GM18499 (cell line): ENCODE measurements around the gene MACROD2.
A peak's percentile ranks its signal among the peaks of the same experiment; 100 is the strongest.

Experiments used
- ATAC-seq: cut with Tn5 transposase; IDR thresholded peaks from one replicate; pipeline ENCODE4 v1.9.1; 2021; ENCODE audit warnings: moderate number of reproducible peaks; ENCODE audit not compliant: insufficient read depth, unreplicated experiment

Gene MACROD2

DNA sequence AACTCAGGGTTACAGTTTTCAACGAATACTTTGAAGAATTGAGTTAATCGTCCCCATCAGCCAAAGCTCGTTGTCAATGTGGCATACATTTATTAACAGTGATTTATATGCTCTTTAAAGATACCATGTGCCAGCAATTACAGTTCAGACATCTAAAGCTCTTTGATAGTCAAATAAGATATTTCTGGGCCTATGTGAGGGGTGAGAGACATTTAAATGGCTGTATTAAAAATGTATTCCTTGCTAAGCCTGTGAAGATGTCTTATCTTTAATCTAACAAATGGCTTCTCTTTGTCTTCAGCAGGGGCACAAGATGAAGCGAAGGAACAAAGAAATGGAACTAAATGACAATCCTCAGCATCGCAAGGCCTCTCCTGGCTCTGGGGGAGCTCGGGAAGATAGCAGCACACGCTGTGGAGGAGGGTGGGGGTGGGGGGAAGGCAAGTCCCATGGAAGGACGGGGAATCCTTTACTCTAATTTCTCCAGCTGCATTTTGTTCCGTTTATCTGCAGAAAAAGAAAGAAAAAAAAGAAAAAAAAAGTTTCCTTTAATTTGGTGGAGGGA lies 2054.3 kb downstream of the MACROD2 start:
- no peak for ATAC-seq

DNA sequence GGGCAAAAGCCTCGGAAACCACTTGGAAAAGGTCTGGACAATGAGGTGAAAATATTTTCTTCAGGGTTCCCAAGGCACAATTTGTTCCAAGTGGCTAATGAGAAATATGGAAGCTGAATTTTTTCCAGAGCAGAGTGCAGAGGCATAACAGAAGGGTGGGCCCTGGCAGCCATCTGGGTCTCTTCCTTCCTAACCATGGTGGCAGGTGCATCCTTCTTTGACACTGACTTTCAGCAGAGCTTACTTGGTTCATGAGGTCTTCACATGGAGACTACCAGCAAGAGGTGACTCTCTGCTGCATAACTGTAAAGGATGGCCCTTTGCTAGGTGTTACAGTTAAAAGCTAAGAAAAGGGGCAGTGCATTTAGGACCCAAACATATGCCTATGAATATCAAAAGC lies 2055.1 kb downstream of the MACROD2 start:
- ATAC-seq = no peak

DNA sequence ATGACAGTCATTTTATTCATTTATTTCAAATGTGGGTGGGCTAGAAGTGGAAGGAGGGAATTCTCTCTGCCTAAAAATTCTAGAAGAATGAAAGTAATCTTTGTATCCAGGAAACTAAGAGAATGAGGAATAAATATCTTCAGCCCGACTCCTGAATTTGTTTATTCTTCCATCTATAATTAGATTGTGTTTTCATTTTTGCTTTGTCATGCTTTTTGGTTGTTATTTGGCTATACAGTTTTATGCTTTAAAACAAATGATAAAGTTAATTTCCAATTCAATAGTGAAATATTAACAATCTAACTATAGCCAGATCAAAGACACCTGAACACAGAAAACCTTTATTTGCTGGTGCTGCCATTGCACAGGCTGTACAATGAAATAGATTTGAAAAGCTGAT lies 2056.7 kb downstream of the MACROD2 start:
- ATAC-seq = no peak

DNA sequence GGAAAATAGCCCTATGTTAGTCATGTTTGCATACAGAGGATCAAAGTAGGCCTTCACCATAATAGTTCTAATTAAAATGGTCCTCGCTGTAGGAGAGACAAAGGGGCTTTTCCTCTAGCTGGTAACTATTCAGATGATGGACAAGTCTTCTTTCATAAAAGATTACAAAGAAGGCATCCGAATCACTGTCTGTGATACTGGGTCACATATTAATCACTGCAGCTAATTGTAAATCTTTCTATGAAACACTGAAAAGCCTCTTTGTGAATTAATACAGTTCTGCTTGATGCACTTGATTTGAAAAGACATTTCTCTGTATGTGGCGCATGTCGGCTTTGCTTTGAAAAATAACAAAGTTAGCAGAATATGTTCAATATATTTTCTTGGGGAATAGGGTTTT lies 2057.1 kb downstream of the MACROD2 start:
- no peak for ATAC-seq

DNA sequence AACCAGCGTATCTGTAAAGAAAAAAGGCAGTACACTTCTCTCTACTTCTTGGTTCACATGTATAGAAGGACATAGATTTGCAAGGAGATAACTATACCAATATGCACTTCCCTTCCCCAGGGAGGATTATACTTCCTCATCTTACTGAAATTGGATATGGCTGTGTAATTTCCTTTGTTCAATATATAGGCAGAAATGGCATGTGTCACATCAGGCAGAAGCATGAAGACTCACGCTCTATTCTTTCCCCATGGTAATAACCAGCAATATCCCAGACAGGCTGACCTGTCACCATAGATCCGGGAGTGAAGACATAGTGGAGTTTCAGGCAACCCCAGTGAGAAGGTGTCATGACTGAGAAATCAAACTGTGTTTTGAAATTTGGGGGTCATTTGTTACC lies 2059.7 kb downstream of the MACROD2 start:
- ATAC-seq = no peak

DNA sequence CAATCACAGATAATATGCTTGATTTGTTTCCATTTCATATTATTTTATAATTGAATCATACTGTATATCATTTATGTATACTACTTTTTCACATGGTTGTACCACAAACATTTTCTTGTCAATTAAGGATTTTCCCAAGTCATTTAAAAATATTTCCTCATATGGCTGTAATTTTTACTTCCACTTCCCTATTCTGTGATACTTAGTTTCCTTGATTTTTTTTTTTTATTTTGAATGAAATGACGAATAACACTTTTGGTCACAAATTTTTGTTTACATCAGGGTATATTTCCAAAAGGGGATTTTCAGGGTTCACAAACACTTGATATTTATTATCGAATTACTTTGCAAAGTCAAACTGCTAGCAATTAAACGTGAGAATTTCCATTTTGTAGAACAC lies 2062.3 kb downstream of the MACROD2 start:
- no peak for ATAC-seq

DNA sequence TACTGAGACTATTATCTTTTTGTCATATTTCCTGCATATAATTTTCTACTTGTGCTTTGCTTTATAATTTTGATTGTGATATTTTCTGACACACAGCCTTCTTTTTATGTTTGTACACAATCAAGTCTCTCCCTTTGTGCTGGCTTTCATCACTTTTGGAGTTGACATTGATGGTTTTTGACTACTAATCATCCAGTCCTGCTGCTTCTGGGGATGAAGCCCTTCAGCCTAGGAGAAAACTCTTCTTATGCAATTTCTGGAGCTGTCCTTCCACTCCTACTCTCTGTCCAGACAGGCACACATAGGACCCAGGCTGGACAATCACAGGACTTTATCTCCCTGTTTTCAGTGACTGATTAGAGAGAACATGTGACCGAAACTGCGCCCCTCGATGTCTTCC lies 2063.0 kb downstream of the MACROD2 start:
- no peak for ATAC-seq

DNA sequence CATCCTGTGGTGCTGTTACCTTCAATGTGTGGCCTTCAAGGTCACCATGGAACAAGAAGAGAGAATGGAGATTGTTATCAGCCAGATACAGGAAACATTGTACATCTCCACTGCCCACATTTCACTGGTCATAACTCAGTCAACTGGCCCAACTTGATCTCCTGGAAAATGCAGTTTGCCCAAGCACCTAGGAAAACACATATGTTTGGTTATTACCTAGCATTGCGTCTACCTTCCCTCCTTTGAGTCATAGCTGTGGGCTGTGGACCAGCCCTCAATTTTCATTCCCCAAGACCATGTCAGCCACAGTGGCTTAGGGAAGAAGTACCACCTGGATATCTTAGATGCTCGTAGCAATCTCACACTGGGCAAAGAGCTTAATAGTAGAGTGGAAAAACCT lies 2064.5 kb downstream of the MACROD2 start:
- no peak for ATAC-seq

DNA sequence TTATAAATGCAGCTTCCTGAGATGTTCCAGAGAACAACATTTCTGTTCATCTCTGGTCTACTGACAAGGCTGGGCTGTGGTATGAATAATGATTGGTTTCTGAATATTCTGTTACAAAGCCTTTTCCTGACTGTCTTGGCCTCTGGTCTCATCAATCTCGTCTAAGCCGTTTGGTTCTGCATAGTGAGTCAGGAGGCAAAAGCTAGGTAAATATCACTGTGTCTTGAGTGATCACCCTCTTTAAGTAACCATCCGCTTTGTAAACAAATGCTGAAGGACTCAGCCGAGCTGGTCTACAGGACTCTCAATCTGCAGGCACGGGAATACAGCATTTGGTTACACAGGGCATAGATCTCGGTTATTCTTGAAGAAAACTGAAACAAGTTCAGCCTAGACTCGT lies 2066.0 kb downstream of the MACROD2 start:
- no peak for ATAC-seq

DNA sequence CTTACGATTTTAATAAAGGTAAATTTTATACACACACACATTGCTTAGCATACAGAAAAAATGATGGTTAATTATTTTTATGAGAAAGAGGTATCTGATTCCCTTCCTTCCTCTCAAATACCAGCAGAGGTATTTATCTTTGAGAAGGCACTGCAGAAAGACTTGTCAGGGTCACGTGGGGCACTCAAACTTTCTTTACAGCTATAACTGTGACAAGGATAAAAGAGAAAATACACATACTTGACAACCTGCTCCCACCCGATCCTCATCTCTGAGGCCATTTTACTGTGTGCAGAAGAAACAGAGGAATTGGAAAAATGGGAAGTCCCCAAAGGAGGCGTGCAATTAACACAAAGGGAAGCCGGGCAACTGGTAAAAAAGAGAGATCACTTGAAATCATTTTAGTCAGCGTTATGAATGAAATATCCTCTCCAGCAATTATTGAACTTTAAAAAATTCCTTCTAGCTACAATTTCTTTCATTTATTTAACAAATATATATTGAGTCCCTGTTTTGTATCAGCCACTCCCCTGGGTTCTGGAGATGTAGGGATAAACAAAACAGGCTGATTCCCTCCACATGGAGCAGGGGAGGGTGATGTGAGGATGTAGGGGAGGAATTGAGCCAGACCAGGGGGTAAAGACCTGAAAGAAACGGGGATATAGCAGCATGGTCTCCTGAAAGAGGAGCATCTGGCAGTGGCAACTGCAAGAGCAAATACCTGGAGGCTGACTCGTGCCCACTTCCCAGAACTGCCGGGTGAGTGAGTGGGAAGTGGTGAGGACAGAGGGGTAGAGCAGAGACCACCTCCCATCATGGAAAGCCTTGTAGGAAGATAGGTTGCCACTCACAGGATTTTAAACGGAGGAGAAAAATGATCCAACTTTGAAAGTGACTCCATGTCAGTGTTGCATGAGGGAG lies 2067.6 kb downstream of the MACROD2 start:
- no peak for ATAC-seq

DNA sequence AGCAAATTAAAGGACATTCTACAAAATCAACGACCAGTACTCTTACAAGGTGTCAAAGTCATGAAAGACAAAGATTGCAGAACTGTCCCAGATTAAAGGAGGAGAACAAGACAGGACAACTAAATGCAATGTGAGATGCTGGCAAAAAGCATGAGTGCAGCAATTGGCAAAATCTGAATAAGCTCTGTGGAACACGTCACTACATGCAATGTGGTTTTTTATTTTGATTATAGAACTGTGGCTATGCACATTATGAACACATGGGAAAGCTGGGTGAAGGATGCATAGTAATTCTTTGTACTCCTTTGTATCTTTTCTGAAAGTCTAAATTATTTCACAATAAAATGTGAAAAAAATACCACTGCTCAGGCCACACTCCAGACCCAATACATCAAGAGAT lies 2068.6 kb downstream of the MACROD2 start:
- no peak for ATAC-seq

DNA sequence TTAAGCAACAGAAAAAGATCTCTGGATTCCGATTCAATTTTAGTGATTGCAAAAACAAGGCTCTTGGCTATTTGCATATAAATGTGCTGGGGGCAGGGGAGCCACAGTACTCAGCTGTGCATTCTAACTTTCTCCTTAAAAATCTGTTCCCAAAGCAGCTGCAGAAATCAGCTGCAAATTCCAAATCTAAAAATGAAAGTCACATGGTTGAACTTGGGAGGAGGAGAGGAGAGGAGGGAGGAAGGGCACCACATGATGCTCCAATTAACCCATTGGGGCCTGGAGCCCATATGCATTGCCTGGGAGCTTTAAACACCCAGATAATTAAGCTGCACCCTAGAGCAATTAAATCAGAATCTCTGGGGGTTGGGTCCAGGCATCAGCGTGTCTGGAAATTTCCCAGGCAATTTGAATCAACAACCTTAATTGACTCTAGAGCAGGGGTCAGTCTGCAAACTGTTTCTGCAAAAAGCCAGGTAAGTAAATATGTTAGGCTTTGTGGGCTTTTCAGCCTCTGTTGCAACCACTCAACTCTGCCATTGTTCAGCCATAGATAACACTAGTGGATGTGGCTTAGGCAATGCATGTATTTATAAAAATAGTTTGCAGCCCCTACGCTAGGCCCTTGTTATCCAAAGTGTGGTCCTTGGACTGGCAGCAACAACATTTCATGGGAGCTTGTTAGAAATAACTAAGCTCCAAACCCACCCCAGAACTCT lies 2069.8 kb downstream of the MACROD2 start:
- ATAC-seq = no peak

DNA sequence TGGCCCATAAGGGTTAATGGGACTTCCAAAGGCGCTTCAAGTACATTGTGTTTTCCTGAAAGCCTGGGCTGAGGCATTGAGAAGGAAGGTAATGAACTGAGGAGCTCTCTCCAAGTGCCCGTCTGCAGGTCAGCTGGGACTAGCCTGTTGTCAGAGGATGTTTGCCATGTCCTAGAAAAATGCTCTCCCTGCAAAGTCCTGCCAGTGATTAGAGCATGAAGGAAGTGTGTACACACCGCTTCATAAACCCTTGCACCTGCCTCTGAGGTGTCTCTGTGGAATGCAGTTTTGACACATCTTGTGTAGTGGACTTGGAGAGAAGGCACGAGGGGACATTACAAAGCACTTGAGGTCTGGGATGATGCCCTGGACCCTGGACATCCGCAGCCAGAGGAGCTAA lies 2071.3 kb downstream of the MACROD2 start:
- no peak for ATAC-seq

DNA sequence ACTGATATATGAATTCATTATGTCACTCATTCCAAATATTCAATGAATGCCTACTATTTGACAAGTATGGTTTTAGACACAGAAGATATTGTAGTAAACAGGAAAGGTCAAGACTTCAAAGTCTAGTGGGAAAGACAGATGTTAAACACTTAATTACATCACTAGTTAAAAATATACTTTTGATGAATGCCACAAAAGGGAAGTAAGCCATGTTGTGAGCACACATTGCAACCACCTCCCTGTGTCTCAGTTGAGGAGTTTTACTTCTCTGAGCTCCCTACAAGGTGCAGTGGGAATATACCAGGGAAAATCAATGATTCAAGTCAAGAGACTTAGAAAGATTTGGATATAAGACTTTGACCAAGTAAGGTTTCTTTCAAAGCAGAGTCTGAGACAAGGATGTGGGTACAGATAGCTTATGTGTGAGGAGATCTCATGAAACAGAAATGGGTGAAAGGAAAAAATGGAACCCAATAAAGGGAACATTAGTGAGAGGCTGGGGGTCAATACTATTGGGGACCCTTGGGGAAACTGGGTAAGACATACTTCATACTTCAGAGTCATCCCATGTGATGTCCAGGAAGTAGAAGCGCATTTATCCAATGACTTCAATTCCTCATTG lies 2074.2 kb downstream of the MACROD2 start:
- ATAC-seq = peak; percentile 89

DNA sequence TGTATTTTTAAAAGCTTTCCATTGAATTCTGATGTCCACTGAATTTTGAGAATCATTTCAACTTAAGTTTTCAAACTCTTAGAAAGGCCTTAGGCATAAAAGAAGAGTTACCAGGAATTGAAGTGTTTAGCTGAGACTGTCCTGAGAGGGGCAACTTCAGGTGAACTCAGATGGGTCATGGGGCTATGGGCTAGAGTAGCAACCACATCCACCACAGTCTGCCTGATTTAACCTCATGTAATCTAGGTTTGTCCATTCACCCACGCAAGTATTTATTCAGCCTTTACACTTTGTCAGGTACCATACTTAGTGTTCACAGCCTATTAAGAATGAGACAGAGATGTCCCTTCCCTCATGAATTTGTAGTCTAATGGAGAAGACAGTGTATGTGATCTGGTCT lies 2076.9 kb downstream of the MACROD2 start:
- no peak for ATAC-seq

DNA sequence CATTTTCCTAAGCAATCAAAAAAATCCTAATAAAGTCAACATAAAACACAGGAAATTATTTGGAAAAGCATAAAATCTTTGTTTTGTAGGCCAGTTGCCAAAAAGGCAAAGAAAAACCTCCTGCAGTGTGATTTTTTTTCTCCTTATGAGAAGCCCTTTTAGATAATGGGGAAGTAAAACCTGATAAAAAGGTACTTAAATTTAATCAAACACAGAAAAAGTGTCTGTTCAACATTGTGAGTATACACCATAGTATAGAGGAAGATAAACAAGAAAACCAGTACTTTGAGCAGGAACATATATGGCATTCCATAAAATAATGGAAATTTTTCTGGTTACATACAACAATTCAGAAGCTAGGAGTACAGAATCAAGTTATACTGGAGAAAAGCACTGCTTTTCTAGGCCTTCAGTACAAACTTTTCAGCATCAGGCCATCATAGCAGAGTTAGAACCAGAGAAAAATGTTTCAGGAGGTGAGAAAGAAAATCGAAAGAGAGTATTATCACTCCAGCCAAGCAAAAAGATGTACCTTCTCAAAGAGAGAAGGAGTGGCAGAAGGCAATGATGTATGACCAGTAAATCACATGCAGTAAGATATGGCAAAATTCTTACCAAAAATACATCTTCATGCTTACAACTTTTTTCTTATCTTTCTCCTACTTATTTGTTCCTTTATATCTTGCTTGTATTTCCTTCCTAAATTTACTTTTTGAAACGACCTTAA lies 2083.0 kb downstream of the MACROD2 start:
- ATAC-seq = no peak

DNA sequence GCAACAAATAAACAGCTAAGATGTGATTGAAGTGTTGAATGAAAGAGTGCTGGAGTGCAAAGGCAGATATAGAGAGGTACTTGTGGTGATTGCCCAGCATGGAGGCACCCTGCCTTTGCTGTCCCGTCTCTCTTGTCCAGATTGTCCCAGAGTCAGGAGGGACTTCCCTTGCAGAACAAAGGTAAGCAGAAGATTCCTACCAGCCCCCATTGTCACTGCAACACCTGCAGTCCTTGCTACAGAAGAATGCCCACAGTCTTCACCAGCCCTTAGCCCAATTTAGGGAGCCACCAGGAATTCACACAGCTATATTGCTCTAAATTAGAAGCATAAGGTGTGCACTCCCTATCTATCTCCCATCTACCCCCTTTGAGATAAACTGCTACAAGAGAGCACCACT lies 2086.1 kb downstream of the MACROD2 start:
- ATAC-seq = no peak

DNA sequence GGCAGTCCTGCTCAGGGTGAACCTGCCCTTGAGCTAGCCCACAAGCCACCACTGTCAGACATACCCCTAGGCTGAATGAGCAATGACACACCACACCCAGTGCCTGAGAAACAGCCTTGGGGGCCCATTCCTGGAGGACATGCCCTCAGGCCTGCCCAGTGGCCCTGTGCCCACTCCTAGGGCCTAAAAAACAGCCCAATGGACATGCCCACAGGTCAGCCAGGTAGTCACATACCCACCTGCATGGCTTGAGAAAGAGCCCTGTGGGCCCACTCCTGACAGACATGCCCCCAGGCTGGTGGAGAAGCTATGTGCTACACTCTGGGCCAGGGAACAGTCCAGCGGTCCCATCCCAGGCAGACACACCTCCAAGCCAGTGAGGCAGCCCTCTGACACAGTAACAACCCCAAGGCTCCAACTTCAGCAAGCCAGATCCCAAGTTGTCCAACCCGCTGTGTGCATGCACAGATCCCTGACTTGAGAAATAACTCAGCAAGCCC lies 2086.8 kb downstream of the MACROD2 start:
- ATAC-seq = no peak

DNA sequence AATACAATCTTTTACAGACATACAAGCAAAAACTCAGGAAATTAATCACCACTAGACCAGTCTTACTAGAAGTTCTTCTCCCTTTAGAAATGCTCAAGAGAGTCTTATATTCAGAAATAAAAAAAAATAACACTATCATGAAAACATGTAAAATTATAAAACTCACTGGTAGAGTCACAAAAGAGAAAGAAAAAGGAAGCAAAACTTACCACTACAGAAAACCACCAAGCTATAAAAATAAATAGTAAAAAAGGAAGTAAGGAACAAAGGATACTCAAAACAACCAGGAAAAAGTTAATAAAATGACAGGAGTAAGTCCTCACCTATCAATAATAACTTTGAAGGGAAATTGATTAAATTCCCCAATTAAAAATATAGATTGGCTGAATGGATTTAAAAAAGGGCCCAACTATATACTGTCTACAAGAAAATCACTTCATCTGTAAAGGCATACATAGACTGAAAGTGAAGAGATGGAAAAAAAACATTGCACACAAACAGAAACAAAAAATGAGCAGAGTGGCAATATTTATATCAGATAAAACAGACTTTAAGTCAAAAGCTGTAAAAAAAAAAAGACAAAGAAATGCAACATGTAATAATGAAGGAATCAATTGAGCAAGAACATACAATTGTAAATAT lies 2088.4 kb downstream of the MACROD2 start:
- ATAC-seq = no peak

DNA sequence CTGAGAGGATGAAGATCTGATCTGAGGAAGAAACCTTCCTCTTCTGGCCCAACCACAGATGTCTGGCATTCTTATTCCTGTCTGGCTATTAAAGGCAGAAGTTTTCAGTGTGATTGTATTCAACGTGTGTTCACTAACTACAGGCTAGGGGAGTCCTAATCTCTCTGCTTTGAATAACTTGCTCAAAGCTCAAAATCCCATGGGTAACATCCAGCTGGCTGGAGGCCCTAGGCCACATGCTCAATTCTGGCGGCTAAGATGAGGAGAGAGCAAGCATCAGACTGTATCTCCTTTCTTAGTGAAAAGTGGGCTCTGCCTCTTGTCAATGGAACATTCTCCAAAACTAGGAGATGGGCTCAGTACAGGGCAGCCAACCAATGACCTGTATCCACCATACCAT lies 2099.9 kb downstream of the MACROD2 start:
- no peak for ATAC-seq
